HG03432 (cell line): ENCODE measurements around the gene FYB1.

Experiments
- ATAC-seq: cut with Tn5 transposase; IDR thresholded peaks from one replicate; pipeline ENCODE4 v1.9.1; 2021; ENCODE audit warnings: mild to moderate bottlenecking, moderate library complexity; ENCODE audit not compliant: unreplicated experiment

FYB1 gene

DNA sequence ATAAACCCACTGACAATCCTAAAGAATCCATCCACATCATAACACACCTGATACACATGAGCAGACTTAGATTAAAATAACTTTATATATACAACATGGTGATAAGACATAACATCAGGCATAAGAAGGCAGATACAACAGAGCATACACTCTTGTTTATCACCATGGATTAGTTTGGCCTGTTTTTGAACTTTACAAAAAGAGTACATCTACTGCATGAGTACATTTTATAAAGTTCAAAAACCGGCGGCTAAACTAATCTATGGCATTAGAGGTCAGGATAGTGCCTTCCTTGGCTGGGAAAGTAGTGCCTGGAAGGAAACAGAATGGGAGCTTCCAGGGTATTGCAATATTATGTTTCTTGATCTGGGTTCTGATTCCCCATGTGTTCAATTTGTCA lies 160.3 kb downstream of the FYB1 start:
- no peak for ATAC-seq

GRCh38 chr5:39058178-39058921 lies 161.0 kb downstream of the FYB1 start:
- ATAC-seq = peak; percentile 90

- peak; percentile 72 for ATAC-seq
These were observed 161.6 kb downstream of the FYB1 start for GRCh38 chr5:39057734-39058133.

DNA sequence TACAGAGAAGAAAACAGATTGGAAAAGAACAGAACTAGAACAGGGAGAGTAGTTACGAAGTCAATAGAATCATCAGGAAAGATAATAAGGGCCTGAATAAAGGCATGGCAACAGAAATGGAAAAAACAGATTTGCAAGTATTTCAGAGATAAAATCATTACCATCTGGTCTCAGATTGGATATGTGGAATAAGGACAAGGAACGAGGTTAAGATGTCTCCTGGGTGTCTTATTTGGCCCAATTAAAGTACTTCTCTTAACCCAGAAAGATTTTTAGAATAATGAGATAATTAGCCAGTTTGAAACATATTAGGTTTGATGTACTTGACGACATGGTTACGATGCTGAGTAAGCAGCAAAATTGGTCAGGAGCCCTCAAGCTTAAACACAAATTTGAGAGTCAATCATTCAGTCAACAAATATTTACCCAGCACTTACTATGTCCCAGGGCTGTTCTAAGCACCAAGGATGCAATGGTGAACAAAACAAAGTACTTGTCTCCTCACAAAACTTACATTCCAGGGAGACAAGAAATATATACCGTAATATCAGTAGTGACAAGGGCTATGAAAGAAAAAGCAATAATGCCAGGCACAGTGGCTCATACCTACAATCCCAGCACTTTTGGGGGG lies 163.5 kb downstream of the FYB1 start:
- ATAC-seq = no peak
